Measurements from ENCODE around the gene FAM83D. TPM values are rescaled to one million over a fixed set of nuclear protein-coding genes. Genes with fewer than 3 reads are reported as not detected.
"Not testable (repeated sequence)": the region's sequence is repeated elsewhere in the genome, so short reads cannot be mapped to it uniquely, and the experiment has no call there.

Gene FAM83D
- total RNA-seq, 1 donor from 2014 or later, result 73.9 TPM

DNA sequence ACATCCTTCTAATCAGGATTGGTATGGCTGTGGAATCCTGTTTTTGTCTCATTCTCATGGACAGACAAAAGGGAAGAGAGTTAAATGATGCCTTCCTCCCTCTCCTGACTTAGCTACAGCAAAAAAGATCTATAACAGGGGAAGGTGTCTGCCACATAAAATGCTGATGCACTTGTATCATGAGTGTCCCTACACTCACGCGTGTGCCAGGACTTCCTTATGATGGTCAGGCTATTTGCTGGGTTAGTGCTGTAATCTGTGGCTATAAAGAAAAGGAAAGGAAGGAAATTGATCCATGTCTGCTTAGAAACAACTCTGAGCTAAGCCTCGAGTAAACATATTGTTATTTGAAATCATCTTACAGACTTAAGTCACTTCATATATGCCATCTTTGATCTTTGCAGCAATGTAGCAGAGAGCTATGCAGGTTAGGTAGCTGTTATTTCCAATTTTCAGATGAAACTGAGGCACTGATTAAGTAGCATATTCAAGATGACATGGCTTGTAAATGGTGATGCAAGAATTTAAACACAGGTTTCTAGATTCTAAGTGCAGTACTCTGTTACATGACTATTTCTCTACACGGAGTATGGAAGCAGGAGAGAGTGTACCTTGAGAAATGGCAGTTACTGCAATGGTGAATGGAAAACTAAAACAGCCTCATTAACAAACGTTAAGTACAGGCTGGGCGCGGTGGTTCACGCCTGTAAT lies 27.6 kb downstream of the FAM83D start:
- DNase-seq (ENCODE audit: low spot score), result no peak
- Histone ChIP-seq H3K36me3 (peaks cover 10% of the 10 kb centered on the region), H3K4me2 (no peak overlapping the region), H3K4me3 (no peak overlapping the region), H3K27me3 (no peaks in the 10 kb centered on the region), H2AFZ (replicated peaks) (no peak overlapping the region), H3K27ac (no peak overlapping the region), H3F3A (ENCODE audit: low read depth) (peaks cover 11% of the 10 kb centered on the region), H3K4me1 (no peaks in the 10 kb centered on the region), H4K20me1 (ENCODE audit: low read depth) (peaks cover 9% of the 10 kb centered on the region), H3K9me3 (ENCODE audit: low read depth) (no peaks in the 10 kb centered on the region), H3K79me2 (ENCODE audit: low read depth) (peaks cover 12% of the 10 kb centered on the region), H3K9ac (no peak overlapping the region)
- H3K36me3 Mint-ChIP-seq, result peaks cover 32% of the 10 kb centered on the region
- no peak overlapping the region for H3K27ac Mint-ChIP-seq
- H3K4me1 Mint-ChIP-seq, result no peaks in the 10 kb centered on the region
- H3K27me3 Mint-ChIP-seq (ENCODE audit: insufficient read depth, low read depth), result peaks cover 6% of the 10 kb centered on the region
- H3K4me3 Mint-ChIP-seq, result no peak overlapping the region
- TF ChIP-seq EZH2phosphoT487 (IDR thresholded peaks at IDR 0.05) (no peak), EZH2 (IDR thresholded peaks at IDR 0.05) (no peak)
- TF ChIP-seq, protein P1, sequence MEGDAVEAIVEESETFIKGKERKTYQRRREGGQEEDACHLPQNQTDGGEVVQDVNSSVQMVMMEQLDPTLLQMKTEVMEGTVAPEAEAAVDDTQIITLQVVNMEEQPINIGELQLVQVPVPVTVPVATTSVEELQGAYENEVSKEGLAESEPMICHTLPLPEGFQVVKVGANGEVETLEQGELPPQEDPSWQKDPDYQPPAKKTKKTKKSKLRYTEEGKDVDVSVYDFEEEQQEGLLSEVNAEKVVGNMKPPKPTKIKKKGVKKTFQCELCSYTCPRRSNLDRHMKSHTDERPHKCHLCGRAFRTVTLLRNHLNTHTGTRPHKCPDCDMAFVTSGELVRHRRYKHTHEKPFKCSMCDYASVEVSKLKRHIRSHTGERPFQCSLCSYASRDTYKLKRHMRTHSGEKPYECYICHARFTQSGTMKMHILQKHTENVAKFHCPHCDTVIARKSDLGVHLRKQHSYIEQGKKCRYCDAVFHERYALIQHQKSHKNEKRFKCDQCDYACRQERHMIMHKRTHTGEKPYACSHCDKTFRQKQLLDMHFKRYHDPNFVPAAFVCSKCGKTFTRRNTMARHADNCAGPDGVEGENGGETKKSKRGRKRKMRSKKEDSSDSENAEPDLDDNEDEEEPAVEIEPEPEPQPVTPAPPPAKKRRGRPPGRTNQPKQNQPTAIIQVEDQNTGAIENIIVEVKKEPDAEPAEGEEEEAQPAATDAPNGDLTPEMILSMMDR (IDR thresholded peaks at IDR 0.05), result no peak
- H3K9me3 Mint-ChIP-seq, result no peaks in the 10 kb centered on the region

DNA sequence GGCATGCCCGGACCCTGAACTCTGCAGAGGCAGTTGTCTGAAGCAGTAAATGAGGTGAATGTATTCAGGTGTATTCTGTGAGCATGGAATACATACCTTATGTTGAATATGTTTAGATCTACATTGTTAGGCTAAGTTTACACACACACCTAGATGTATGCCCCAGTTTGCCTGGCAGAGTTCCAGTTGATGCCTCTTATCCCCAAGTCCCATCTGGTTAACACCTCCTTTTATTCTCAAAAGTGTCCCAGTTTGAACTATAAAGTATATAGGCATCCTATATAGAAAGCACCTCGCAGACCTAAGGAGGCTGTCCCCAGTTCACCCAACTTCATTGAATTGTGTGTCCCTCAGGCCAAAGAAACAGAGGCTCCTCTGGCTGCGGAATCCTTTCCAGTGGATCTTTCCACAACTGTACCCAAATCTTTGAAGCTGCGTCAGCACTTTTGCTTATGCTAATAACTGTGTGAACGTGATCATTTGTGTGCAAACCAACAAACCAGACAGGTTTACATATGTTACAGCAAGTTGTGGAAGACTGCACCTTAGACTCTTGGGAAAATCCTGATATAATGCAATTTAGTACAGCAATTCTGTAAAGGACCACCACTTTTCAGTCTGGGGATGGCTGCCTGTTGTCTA lies 31.1 kb downstream of the FAM83D start:
- Histone ChIP-seq H2AFZ (replicated peaks) (no peak overlapping the region), H3K4me2 (no peak overlapping the region), H4K20me1 (ENCODE audit: low read depth) (no peaks in the 10 kb centered on the region), H3K79me2 (ENCODE audit: low read depth) (peaks cover 11% of the 10 kb centered on the region), H3K36me3 (peaks cover 6% of the 10 kb centered on the region), H3K4me1 (peaks cover 3% of the 10 kb centered on the region), H3K27me3 (no peaks in the 10 kb centered on the region), H3F3A (ENCODE audit: low read depth) (peaks cover 20% of the 10 kb centered on the region), H3K9me3 (ENCODE audit: low read depth) (no peaks in the 10 kb centered on the region), H3K9ac (no peak overlapping the region), H3K27ac (no peak overlapping the region), H3K4me3 (no peak overlapping the region)
- no peak overlapping the region for H3K27ac Mint-ChIP-seq
- H3K9me3 Mint-ChIP-seq, result no peaks in the 10 kb centered on the region
- TF ChIP-seq EZH2 (IDR thresholded peaks at IDR 0.05) (no peak), EZH2phosphoT487 (IDR thresholded peaks at IDR 0.05) (no peak)
- TF ChIP-seq, protein P1 (IDR thresholded peaks at IDR 0.05), result no peak
- H3K27me3 Mint-ChIP-seq (ENCODE audit: insufficient read depth, low read depth), result peaks cover 10% of the 10 kb centered on the region
- peaks cover 8% of the 10 kb centered on the region for H3K4me1 Mint-ChIP-seq
- H3K4me3 Mint-ChIP-seq, result no peak overlapping the region
- no peak for DNase-seq (ENCODE audit: low spot score)
- H3K36me3 Mint-ChIP-seq, result peaks cover 12% of the 10 kb centered on the region

DNA sequence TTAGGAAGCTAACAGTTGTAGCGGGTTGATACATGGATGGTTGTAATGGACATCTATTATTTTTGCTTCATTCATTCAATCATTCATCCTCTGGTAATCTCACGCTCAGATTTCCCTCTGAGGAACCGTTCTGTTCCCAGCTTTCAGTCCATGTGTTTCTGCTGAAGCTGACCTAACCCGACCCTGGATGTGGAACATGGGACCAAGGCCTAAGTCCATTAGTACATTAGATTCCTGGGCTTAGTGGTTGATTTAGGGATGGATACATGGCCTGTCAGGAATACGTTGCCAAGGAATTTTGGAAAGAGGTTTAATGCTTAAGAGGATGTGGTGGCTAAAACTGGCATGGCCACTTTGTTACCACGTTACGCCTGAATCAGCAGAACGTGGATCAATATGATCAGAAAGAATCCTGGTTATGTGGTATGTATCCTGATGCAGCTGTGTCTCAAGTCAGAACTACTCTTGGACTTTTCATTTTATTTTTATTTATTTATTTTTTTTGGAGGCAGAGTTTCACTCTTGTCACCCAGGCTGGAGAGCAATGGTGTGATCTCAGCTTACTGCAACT lies 31.8 kb downstream of the FAM83D start:
- Histone ChIP-seq H3K79me2 (ENCODE audit: low read depth) (peaks cover 14% of the 10 kb centered on the region), H3K27ac (no peak overlapping the region), H3F3A (ENCODE audit: low read depth) (peaks cover 24% of the 10 kb centered on the region), H3K4me1 (peaks cover 6% of the 10 kb centered on the region), H3K36me3 (no peaks in the 10 kb centered on the region), H3K27me3 (no peaks in the 10 kb centered on the region), H2AFZ (replicated peaks) (no peak overlapping the region), H3K4me2 (no peak overlapping the region), H3K9ac (no peak overlapping the region), H4K20me1 (ENCODE audit: low read depth) (no peaks in the 10 kb centered on the region), H3K9me3 (ENCODE audit: low read depth) (no peaks in the 10 kb centered on the region), H3K4me3 (no peak overlapping the region)
- no peak overlapping the region for H3K4me3 Mint-ChIP-seq
- peaks cover 13% of the 10 kb centered on the region for H3K4me1 Mint-ChIP-seq
- no peak for TF ChIP-seq EZH2phosphoT487 (IDR thresholded peaks at IDR 0.05)
- TF ChIP-seq, protein P1 (IDR thresholded peaks at IDR 0.05), result no peak
- TF ChIP-seq EZH2 (IDR thresholded peaks at IDR 0.05), result no peak
- DNase-seq (ENCODE audit: low spot score), result no peak
- H3K27ac Mint-ChIP-seq, result no peak overlapping the region
- H3K9me3 Mint-ChIP-seq, result no peaks in the 10 kb centered on the region
- peaks cover 10% of the 10 kb centered on the region for H3K36me3 Mint-ChIP-seq
- peaks cover 10% of the 10 kb centered on the region for H3K27me3 Mint-ChIP-seq (ENCODE audit: insufficient read depth, low read depth)

DNA sequence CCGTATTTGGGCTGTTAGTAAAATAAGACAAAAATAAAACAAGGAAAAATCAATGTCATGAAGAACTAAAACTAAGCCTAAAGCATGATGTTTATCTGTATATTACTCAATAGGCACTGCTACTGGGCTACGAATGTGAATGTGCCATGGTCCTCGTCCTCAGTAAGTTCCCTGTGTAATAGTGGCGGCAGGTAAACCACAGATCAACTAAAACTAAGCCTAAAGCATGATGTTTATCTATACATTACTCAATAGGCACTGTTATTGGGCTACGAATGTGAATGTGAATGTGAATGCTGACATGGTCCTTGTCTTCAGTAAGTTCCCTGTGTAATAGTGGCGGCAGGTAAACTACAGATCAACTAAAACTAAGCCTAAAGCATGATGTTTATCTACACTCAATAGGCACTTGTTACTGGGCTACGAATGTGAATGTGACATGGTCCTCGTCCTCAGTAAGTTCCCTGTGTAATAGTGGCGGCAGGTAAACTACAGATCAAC lies 34.0 kb downstream of the FAM83D start:
- Histone ChIP-seq H3K4me1 (peaks cover 14% of the 10 kb centered on the region), H3F3A (ENCODE audit: low read depth) (peaks cover 19% of the 10 kb centered on the region), H3K79me2 (ENCODE audit: low read depth) (peaks cover 37% of the 10 kb centered on the region)
- not testable (repeated sequence) for H2AFZ ChIP-seq (replicated peaks); H3K27ac Mint-ChIP-seq; H3K4me3 ChIP-seq; H3K36me3 Mint-ChIP-seq; H3K27me3 ChIP-seq; H4K20me1 ChIP-seq (ENCODE audit: low read depth); H3K9me3 ChIP-seq (ENCODE audit: low read depth); H3K4me2 ChIP-seq; DNase-seq (ENCODE audit: low spot score); H3K36me3 ChIP-seq; H3K9ac ChIP-seq; H3K27ac ChIP-seq; H3K4me3 Mint-ChIP-seq; H3K9me3 Mint-ChIP-seq
- Mint-ChIP-seq H3K4me1 (peaks cover 16% of the 10 kb centered on the region), H3K27me3 (ENCODE audit: insufficient read depth, low read depth) (peaks cover 10% of the 10 kb centered on the region)

All from neural progenitor cell (in vitro differentiated cells).